Measurements from ENCODE around the gene NUBP2.

NUBP2 gene, protein sequence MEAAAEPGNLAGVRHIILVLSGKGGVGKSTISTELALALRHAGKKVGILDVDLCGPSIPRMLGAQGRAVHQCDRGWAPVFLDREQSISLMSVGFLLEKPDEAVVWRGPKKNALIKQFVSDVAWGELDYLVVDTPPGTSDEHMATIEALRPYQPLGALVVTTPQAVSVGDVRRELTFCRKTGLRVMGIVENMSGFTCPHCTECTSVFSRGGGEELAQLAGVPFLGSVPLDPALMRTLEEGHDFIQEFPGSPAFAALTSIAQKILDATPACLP

DNA sequence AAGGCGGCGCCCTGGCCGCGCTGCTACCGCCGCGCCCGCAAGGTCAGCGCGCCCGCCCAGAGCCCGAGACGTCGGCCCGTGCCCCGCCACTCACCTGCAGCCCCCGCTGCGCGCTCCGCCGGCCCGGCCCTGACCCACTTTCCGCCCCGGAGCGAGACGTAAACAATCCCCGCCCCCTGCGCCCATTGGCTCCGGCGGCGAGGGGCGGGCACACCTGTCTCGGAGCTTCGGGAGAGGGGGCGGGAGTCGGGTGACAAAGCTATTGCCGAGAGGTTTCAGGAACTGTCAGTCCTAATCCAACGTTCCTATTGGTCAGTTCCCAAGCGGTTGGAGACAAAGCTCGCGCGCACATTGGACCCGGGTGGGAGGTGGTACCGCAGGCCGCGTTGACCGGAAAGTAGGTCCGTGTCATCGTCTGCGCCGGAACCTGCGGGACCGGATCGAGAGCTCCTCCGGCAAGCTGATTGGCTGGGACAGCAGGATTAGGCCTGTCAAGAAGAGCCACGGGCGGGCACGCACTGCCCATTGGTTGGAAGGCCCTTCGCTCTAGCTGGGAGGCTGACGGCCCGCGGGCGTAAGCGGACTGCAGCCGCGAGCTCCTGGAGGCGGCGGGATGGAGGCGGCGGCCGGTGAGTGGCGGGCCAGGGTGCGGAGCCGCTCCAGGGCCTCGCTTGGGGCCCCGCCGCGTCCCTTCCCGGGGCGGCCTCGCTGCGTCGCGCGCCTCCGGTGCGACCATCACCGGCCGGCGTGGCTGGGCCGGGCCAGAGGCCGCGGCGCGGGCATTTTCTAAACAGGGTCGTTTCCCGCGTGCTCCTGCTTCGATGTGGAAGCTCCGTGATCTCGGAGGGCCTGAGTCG lies at the start of gene NUBP2, which contains the start of gene SPSB3:
Gene NUBP2 (plus strand): TSS at position 553 of the 857 bp plus-strand sequence. CDS start 61 bp downstream, at position 614.
Gene SPSB3 (minus strand): TSS at position 164 of the 857 bp plus-strand sequence. CDS start 1,088 bp downstream, outside the sequence.
- DNase-seq = peak; percentile 99

DNA sequence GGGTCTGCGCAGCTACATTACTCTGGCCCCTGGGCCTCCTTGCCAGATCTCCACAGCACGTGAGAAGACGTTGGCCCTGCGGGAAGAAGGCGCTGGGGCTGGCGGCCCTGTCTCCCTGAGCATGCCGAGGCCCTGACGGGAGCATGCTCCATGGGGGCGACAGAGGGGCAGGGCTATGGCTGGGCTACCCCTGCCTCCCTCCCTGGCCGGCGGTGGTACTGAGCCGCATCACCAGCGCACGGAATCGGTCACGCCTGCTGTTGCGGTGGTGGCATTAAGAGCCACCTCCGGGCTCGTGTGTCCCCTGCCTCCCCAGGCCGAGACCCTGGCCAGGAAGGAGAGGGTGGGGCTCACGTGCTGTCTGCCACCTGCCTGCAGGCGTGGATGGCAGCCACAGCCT lies 48.6 kb upstream of the NUBP2 start:
- no peak for DNase-seq

DNA sequence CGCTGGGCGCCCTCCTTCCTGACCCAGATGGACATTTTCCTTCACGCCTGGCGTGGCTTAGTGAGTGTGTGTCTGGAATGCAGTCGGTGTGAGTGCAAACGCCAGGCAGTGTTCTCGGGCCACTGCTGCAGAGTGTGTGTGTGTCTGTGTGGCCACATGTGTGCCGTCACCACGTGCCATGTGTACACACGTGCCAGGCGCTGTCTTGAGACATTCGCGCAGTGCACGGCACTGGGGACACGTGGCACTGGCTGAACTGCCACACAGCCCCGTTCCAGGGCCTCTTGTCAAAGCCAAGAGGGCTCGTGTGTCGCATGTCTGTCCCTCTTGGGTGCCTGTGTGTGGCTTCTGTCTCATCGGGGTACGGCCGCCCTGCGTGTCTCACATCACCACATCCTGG lies 47.9 kb upstream of the NUBP2 start:
- no peak for DNase-seq

GRCh38 chr16:1740234-1740633 lies 42.5 kb upstream of the NUBP2 start:
- DNase-seq = no peak

DNA sequence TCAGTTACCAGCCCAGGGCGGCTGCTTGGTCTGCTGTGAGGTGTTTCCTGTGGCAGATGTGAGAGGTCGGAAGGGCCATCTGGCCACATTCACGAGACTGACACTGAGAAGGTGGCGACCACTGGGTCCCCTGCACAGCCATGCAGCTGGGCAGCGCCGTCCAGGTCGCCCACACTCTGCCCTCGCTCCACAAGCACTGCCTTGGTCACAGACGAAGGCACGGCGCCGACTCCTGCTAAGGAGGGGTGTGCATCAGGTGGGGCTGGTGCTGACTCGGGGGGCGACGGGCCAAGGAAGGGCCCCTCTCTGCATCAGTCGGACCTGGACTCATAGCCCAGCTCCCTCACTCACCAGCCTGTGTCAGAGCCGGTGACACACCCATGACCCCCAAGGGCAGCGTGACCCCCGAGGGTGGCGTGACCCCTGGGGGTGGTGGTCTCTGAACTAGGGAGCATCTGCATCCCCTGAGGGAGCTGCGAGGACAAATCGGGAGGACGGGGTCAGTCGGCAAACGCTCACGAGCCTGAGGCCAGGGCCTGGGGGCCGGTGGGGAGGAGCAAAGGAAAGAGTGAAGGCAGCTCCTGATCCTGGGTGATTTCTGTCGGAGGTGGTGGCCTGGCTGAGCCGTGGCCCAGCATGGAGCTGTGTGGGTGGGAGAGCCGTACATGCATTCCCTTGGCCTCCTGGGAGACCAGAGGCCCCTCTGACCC lies 41.8 kb upstream of the NUBP2 start:
- DNase-seq = no peak

- DNase-seq = no peak
Measured at GRCh38 chr16:1741553-1742165, 41.1 kb upstream of the NUBP2 start.

- DNase-seq = no peak
Measured at GRCh38 chr16:1743376-1744337, 39.1 kb upstream of the NUBP2 start.

DNA sequence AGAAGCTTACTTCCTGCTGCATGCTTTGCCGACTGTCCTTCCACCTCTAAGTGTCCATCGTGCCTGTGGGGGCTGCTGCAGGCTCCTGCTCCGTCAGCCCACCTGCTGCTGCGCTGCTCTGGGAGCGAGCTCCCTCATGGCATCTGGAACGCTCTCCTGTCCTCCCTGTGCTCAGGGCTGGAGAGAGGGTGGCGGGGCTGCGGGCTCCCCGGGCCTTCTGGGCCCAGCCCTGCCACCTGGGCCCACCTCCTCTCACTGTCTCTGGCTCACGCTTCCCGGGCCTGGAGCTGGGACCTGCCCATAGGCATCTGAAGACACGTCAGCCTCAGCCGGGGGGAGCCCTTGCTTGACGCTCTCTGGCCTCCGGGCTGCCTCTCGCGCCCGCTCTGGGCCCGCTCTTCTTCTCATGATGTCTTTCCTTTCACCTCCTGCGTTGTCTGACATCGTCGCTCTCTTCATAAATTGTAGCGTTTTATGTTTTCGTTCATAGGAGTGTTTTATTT lies 38.4 kb upstream of the NUBP2 start:
- no peak for DNase-seq

DNA sequence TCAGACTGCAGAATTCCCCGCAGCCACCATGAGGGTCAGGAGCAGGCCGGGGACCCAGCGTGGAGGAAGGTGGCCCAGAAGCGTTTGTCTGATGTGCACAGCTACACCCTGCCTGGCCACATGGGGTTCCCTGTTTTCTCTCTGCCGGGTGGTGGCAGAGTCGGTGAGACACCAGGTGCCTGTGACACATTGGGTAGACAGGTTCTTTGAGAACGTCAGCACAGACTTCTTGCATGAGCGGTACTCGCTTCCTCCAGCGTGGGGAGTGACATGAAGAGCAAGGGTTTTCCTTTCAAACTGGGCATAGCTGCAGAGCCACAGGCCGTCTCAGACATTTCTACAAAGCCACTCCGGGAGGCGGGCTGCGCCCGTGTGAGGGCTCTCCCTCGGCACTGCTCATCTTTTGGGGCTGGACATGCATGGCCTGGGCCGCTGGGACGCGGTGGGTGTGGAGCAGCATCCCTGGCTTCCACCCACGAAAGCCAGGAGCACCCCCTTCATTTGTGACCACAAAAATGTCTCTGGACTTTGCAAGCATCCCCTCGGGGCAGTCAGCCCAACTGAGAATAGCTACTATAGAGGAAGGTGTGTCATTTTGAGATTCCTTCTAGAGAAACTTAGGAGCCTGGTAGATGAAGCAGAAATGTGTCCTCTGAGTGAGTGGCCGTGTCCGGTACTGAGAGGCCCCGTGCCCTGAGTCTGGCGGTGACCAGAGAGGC lies 37.4 kb upstream of the NUBP2 start:
- no peak for DNase-seq

- DNase-seq = no peak
Measured at GRCh38 chr16:1745900-1746692, 36.7 kb upstream of the NUBP2 start.

DNA sequence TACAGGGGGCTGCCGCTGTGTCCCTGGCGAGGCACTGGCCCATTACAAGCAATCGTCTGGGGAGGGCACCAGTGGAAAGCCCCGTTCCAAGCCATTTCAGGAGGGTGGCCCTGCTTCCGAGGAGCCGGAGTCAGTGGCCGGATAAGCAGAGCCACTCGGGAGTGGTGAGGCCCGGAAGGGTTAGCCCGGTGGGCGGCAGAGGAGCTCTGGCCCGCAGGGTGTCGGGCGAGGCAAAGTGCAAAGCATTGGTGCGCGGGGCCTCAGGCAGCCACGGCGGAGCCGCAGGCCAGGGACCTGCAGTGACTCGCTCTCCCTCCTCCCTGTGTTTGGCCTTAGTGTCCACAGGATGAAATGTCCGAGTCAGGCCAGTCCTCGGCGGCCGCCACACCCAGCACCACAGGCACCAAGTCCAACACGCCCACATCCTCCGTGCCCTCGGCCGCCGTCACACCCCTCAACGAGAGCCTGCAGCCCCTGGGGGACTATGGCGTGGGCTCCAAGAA lies 36.0 kb upstream of the NUBP2 start:
- no peak for DNase-seq

DNA sequence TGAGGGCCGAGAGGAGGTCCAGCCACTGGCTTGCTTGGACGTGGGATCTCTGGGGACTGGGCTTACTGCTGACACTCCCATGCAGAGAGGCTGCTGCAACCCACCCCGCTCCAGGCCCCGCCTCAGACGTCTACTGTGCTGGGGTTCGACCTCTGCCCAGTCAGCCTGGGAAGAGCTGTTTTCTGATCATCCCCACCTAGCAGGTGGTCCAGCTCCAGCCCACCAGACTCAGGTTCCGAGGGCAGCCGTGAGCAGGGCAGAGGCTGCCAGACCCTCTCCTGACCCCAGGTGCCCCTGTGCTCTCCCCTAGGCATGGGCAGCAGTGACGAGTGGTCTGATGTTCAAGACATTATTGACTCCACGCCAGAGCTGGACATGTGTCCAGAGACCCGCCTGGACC lies 34.8 kb upstream of the NUBP2 start:
- no peak for DNase-seq

- no peak for DNase-seq
Measured at GRCh38 chr16:1749152-1750117, 33.3 kb upstream of the NUBP2 start.

- no peak for DNase-seq
Measured at GRCh38 chr16:1751946-1752345, 30.8 kb upstream of the NUBP2 start.

- no peak for DNase-seq
Measured at GRCh38 chr16:1752853-1753252, 29.9 kb upstream of the NUBP2 start.

DNA sequence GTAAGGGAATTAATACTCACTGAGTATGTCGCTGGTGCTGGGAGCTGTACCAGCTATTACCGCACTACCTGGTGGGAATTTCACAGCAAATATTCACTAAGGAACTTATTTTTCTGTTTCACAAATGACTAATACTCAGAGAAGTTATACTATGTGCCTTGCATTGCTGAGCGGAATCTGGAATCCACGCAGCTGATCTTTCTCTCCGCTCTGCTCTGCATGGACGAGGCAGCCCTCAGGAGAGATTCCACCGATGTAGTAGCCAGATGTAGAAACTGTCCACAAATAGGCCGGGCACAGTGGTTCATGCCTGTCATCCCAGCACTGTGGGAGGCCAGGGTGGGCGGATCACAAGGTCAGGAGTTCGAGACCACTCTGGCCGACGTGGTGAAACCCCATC lies 28.6 kb upstream of the NUBP2 start:
- DNase-seq = no peak

- no peak for DNase-seq
Measured at GRCh38 chr16:1757714-1758461, 24.9 kb upstream of the NUBP2 start.

DNA sequence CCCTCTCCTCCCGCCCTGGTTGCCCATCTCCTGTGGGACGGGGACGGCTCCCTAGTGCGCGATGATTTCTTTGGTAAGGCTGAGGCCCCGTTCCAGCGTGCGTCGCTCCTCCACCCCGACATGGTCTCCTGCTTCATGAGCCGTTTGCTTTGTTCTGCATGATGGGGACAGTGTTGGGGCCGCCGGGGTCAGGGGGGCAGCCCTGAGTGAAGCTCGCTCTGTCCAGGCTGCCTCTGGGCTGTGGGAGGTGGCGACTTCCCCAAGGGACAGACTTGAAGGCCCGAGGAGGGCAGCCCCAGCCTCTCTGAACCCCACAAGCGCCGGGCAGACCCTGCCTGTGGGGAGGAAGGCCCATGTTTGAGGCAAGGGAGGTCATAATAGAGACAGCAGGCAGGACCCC lies 23.8 kb upstream of the NUBP2 start:
- DNase-seq = no peak

Data from NCI-H2029 (cell line).